ENCODE data around the gene PIK3CB.
"Not testable (repeated sequence)": the region's sequence is repeated elsewhere in the genome, so short reads cannot be mapped to it uniquely, and the experiment has no call there.

The PIK3CB gene

DNA sequence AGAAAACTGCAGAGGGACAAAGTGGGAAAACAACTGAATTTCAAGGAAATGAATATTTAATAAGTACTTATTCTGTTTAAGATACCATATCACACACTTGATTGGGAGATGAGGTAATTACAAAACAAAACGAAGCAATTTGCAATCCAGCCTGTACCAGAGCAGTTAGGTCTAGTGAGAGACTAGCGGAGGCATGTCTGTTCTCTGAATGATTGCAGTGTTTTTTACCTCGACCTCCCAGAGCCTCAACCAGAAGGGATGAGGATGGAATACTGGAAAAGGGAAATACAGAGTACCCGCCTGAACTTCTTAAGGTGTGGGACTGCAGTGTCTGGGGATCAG lies 59.5 kb downstream of the PIK3CB start:
- in situ Hi-C loops (cut with HindIII; ENCODE audit: low pct_ligation_motif_present, low pct_unique_long_range_greater_than_20kb, low sequenced_read_pairs): no loop called here
- DNase-seq: no peak

DNA sequence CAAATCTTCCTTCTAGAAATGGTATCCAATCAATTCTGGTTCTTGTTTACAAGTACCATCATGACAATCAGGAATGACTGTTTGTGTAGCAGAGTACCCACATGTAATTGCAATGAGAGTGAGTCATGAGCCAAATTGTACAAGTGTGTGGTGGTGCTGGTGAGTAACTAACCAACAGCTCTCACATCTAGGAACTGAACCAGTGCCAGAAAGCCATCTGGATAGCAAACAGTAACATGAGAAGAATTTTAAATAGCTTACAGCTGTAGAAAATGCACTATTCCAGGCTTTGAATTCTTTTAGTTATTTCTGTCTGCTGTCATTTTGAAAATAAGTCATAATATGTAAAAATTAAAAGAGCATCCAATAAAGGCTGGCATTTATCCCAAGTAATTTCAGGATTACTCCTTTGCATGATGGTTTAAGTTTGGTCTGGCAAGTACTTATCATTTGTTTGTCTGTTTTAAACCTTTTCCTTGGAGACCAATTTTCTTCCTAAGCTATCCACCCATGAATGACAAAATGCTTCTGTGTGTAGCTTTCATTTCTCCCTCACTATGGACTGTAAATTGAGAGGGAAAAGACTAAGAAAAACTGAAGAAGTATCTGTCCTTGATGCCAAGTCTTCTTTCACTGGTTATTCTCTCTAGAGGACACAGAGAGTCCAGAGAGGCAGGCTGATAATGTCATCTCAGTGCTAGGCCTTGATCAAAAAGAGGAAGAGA lies 60.0 kb downstream of the PIK3CB start:
- peak; percentile 94 for DNase-seq
- in situ Hi-C loops (cut with HindIII; ENCODE audit: low pct_ligation_motif_present, low pct_unique_long_range_greater_than_20kb, low sequenced_read_pairs): no loop called here

DNA sequence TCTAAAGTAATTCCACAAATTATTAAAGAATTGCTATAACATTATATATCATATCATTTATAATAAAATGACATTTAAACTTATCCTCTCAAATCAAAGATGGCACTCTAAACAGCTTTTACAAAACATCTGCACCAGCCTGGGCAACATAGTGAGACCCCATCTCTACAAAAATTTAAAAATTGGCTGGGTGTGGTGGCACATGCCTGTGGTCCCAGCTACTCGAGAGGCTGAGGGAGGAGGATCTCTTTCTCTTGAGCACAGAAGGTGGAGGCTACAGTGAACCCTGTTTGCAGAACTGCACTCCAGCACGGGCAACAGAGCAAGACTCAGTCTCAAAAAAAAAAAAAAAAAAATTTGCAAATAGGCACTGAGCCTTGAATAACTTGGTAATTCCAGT lies 63.1 kb downstream of the PIK3CB start:
- in situ Hi-C loops (cut with HindIII; ENCODE audit: low pct_ligation_motif_present, low pct_unique_long_range_greater_than_20kb, low sequenced_read_pairs): no loop called here
- DNase-seq: no peak

DNA sequence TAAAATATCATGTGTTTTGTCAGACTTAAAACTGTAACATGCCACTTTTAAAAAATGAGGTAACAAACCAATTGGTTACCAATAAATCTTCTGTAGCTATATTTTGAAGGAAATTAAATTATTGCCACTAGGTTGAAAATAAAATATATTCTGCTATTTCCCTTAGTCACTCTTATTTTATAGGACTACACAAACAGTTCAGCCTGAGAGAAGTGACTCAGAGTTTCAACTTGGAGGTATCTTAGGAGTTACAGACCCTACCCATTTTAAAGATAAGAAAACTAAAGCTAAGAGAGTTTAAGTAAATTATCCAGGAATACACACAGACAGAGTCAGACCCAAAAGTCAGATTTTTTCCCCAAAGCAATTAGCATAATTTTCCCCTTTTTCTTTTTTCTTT lies 65.1 kb downstream of the PIK3CB start:
- in situ Hi-C loops (cut with HindIII; ENCODE audit: low pct_ligation_motif_present, low pct_unique_long_range_greater_than_20kb, low sequenced_read_pairs): no loop called here
- no peak for DNase-seq

DNA sequence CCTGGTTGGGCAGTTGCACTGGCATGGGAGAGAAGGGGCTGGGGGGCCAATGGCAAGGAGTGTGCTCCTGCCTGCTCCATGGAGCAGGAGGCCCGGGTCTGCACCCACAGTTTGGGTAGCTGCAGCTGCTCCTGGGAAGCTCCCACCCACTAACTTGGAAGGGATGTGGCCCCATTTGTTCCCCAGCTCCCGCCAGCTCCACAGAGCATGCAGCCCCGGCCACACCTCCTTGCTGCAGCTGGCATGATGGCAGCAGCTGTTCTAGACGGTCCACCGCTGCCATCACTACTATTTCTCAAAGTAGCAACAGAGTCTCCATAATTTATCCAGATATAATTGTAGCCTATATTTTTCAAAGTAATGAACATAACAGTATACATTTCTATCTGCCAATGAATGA lies 65.8 kb downstream of the PIK3CB start:
- in situ Hi-C loops (cut with HindIII; ENCODE audit: low pct_ligation_motif_present, low pct_unique_long_range_greater_than_20kb, low sequenced_read_pairs): no loop called here
- no peak for DNase-seq

DNA sequence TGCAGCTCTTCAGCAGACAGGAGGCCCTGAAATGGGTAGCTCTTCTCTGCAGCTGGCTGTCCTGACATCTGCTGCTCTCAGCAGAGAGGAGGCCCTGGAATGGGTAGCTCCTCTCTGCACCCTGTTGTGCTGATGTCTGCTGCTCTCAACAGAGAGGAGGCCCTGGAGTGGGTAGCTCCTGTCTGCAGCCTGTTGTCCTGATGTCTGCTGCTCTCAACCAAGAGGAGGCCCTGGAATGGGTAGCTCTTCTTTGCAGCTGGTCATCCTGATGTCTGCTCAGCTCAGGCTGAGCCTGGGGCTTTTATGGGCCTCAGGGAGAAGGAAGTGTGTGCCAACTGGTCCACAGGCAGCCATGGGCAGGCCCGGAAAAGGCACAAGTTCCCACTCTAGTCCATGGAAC lies 66.6 kb downstream of the PIK3CB start:
- peak; percentile 25 for DNase-seq

DNA sequence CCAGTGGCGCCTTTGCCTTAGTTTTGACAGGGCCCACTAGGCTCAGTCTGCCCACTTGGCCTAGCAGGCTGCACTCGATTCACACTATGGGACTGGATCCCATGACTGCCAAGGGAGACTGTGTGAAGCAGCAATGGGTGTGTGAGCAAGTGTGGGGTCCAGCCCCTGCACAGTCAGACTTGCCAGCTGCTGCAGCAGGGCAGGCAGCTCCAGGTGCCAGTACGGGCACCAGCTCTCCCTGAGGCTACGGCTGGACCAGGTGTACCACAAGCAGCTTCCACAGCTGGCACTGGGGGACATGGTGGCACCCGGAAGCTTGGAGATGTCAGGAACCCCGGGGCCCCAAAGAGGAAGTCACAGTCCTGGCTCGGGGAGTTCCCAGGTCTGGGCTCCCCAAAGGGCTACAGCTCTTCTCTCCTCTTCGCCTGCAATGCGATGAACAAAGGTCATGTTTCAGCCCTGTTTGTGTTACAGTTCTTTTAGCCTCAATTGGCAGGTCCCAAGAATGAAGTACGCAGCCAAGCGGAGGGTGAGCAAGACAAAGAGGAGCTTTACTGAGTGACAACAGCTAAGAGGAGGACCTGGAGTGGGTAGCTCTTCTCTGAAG lies 67.1 kb downstream of the PIK3CB start:
- no peak for DNase-seq
- in situ Hi-C loops (cut with HindIII; ENCODE audit: low pct_ligation_motif_present, low pct_unique_long_range_greater_than_20kb, low sequenced_read_pairs): no loop called here

More for the DNA sequence above, 66.6 kb downstream of the PIK3CB start:
- in situ Hi-C loops (cut with HindIII; ENCODE audit: low pct_ligation_motif_present, low pct_unique_long_range_greater_than_20kb, low sequenced_read_pairs): no loop called here

DNA sequence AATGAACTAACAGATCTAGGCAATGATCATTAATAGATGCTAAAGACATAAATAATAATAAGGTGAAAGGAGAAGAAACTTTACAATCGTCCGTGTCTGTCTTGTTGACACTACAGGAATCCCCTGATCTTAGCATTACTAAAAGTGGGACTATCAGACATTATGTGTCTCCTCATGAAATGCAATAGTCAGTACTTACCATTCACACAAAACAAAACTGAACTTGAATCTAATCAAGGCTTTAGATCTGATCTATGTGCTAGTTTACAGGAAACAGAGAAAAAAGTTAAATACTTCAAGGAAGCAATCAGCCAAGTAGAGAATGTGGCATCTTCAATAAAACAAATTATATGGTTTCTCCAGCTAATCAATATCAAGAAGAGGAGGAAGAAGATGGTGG lies 73.7 kb downstream of the PIK3CB start:
- in situ Hi-C loops (cut with HindIII; ENCODE audit: low pct_ligation_motif_present, low pct_unique_long_range_greater_than_20kb, low sequenced_read_pairs): no loop called here
- no peak for DNase-seq

DNA sequence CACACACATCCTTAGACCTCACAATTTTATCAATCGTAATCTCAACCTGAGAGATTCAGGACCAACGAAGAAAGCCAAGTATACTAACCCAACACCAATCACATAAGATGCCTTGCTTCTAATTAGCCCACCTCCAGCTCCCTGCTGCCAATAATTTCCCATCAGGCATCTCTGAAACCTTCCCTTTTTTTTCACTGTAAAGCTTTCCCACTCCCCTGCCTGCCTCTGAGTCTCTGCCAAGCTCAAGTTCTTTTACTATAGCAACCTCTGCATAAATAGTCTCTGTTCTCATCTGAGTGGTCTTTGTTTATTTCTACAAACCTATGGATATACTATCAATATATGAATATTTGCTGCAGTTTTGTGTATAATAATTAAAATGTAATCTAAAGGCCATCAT lies 86.5 kb downstream of the PIK3CB start:
- DNase-seq: no peak
- in situ Hi-C loops (cut with HindIII; ENCODE audit: low pct_ligation_motif_present, low pct_unique_long_range_greater_than_20kb, low sequenced_read_pairs): no loop called here

DNA sequence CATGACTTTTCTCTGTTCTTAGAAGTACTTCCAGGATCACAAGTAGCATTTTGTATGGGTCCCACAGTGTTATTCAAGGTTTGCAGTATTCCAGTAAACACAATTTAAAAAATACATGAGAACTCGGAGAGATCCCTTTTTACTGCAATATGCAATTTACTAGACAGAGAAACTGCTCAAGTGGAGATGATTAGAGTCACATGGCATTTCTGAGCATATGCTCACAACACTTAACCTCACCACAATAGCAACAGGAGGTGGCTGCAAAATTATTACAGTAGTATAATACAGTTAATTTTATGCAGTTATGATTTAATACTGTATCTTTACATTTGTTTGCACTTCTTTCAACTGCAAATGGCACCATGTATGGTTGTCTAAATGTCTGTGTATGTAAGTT lies 87.5 kb downstream of the PIK3CB start:
- DNase-seq: no peak

DNA sequence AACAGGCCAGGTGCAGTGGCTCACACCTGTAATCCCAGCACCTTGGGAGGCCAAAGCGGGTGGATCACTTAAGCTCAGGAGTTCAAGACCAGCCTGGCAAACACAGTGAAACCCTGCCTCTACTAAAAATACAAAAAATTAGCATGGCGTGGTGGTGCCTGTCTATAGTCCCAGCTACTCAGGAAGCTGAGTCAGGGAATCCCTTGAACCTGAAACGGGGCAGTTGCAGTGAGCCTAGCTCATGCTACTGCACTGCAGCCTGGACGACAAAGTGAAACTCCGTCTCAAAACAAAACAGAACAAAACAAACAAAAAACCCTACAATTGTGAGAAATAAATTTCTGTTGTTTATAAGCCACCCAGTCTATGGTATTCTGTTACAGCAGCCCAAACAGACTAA lies 94.7 kb downstream of the PIK3CB start:
- in situ Hi-C loops (cut with HindIII; ENCODE audit: low pct_ligation_motif_present, low pct_unique_long_range_greater_than_20kb, low sequenced_read_pairs): no loop called here
- DNase-seq: no peak

More for the DNA sequence above, 87.5 kb downstream of the PIK3CB start:
- in situ Hi-C loops (cut with HindIII; ENCODE audit: low pct_ligation_motif_present, low pct_unique_long_range_greater_than_20kb, low sequenced_read_pairs): no loop called here

DNA sequence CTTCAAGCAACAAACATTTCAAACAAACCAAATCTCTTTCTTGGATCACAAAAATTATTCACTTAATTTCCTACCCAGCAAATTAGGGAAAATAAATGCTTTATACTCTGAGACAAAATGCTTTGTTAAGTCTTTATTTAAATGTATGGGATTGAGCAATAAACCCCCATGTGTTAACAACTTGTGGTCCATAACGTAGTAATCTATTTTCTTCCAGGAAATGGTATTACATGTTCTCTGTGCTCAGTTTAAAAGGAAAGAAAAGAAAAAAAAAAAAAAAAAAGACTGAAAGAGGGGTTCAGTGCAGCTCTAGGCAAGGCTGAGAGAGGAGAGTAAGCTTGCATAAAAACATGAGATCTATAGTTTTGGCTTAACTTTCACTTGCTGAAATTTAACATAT lies 102.3 kb downstream of the PIK3CB start:
- no peak for DNase-seq
- in situ Hi-C loops (cut with HindIII; ENCODE audit: low pct_ligation_motif_present, low pct_unique_long_range_greater_than_20kb, low sequenced_read_pairs): no loop called here

DNA sequence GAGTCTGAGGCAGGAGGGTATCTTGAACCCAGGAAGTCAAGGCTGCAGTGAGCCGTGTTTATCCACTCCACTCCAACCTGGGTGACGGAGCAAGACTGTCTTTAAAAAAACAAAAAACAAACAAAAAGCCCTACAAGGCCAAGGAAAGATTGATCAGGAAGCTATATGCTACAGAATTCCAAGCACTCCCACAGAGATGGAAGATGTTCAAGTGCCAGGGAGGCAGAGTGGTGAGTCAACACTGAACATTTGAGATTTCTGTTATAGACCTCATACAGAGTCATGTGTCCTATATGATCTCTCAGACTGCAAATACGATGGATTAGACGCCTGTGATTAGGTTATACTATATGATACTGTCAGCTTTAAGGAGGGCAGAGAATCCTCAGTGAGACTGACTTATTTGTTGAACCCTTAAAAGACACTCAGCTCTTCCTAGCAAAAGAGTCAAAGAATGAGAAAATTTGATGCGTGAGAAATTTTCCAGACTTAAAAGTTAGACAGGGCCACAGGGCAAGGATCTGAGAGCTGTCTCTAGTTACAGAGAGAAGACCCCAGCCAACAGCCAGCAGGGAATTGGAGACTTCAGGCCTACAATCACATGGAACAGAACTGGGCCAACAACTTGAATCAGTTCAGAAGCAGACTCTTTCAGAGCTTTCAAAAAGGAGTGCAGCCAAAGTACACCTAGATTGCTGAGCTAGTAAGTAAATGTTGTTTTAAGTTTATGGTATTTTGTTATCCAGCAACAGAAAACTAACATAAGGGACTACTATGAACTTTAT lies 107.6 kb downstream of the PIK3CB start:
- DNase-seq: no peak
- in situ Hi-C loops (cut with HindIII; ENCODE audit: low pct_ligation_motif_present, low pct_unique_long_range_greater_than_20kb, low sequenced_read_pairs): no loop called here

DNA sequence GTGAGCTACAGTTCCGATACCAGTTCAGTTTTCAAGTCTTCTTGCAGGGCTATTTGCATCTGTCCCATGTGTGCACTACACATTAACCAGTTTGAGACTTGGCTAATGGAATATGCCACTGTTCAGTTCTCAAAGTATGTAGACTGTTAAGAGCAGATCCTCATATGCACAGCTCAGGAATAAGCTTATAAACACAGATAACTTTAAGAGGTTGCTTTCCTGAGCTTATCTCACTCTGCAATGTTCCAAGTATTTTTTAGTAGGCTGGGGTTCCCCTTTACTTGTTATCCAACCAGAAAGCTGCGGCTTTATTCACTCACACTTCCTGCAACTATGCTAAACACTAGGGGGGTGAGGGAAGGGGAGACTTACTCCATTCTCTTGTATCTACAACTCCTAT lies 108.7 kb downstream of the PIK3CB start:
- DNase-seq; in situ Hi-C loops (cut with HindIII; ENCODE audit: low pct_ligation_motif_present, low pct_unique_long_range_greater_than_20kb, low sequenced_read_pairs): not testable (repeated sequence)

DNA sequence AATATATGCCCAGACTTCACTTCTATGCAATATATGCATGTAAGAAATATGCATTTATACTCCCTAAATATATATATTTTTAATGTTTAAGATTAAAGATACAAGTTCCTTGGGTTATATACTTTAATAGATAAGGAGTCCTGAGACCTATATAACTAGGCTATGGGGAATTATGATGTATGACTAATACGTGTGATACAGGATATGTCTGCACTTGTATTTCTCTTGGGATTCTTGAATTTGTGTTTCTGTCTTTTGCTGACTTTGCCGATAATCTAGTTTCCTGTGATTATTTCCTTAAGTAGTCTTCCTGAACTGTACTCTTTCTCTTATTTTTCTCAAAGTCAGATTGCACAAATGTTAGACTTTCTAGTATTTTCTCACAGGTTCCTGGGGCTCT lies 109.6 kb downstream of the PIK3CB start:
- no peak for DNase-seq
- in situ Hi-C loops (cut with HindIII; ENCODE audit: low pct_ligation_motif_present, low pct_unique_long_range_greater_than_20kb, low sequenced_read_pairs): no loop called here

DNA sequence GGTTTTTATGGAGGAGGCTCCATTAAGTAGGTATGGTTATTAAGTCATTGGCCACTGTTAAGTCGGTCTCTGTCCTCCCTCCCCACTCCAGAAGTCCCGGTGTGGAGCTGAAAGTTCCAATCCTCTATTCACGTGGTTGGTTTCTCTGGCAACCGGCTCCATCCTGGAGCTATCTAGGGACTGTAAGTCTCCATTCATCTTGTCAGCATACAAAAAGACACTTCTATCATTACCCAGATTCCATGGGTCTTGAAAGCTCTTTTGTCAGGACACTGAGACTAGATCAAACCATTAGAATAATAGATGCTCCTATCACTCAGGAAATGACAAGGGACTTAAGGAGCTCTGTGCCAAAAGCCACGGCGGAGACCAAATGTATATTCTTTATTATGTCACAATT lies 110.3 kb downstream of the PIK3CB start:
- DNase-seq: no peak
- in situ Hi-C loops (cut with HindIII; ENCODE audit: low pct_ligation_motif_present, low pct_unique_long_range_greater_than_20kb, low sequenced_read_pairs): loop anchor here (25.0 kb wide), 1 partner anchor 188 kb away; no protein-coding TSS in a partner anchor

DNA sequence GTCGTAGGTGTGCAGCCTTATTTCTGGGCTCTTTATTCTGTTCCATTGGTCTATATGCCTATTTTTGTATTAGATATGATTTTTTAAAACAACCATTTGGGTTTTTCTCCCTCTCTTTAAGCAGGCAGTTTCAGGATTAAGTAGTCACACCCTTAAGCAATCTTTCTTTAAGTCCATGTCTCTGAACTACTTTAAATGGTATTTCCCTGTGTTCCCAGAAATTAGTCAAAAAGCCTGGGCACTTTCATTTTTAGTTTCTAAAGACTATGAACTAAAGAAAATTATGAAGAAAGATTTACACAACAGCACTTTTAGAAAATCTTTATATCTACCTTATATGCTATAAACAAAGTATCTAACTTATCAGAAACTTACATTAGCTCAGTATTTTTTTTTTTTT lies 115.9 kb downstream of the PIK3CB start:
- in situ Hi-C loops (cut with HindIII; ENCODE audit: low pct_ligation_motif_present, low pct_unique_long_range_greater_than_20kb, low sequenced_read_pairs): loop anchor here (25.0 kb wide), 1 partner anchor 193 kb away; no protein-coding TSS in a partner anchor
- no peak for DNase-seq

DNA sequence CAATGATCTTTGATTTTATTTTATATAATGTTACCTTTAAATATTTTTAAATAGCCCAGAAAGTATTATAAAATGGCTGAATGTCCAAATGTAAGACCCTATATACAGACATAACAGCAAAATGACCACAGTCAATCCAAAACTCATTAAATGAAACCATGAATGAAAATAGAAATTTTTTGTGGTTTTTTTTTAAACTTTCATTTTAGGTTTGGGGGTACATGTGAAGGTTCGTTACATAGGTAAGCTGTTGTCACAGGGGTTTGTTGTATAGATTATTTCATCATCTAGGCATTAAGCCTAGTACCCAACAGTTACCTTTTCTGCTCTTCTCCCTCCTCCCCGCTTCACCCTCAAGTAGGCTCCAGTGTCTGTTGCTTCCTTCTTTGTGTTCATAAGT lies 117.4 kb downstream of the PIK3CB start:
- in situ Hi-C loops (cut with HindIII; ENCODE audit: low pct_ligation_motif_present, low pct_unique_long_range_greater_than_20kb, low sequenced_read_pairs): loop anchor here (25.0 kb wide), 1 partner anchor 195 kb away; no protein-coding TSS in a partner anchor
- DNase-seq: no peak

DNA sequence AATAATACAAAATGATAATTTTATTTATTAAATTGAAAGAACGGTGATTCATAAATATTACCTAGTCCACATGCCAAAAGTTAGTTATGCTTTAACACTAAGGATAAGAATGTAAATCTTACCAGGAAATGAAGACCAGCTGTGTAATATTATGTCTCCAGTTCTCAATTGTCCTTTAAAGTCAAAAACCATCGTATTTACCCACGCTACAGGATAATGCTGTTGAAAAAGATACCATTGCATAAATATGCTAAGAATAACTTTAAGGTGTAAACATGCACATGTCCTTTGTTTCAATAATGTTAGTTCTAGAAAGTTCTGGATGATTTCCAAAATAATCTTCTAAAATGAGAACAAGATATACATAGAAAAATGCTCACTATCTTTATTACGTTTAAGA lies 122.6 kb downstream of the PIK3CB start:
- in situ Hi-C loops (cut with HindIII; ENCODE audit: low pct_ligation_motif_present, low pct_unique_long_range_greater_than_20kb, low sequenced_read_pairs): loop anchor here (25.0 kb wide), 1 partner anchor 200 kb away; no protein-coding TSS in a partner anchor
- no peak for DNase-seq

Measured in ACHN (cell line).